Neutrophil (primary cell): ENCODE data around the gene IPO11.
A peak's percentile ranks its signal among the peaks of the same experiment; 100 is the strongest.

ENCODE experiments used
- H3K27ac ChIP-seq: fragments of 200-600 bp; sonication (generic); 2 replicates; pipeline ENCODE4 v1.5.1; 2016; ENCODE audit warnings: mild to moderate bottlenecking, moderate library complexity
- H3K27me3 ChIP-seq: fragments of 200-600 bp; sonication (generic); 2 replicates; pipeline ENCODE4 v1.6.0; 2016; ENCODE audit warnings: mild to moderate bottlenecking
- H3K36me3 ChIP-seq: fragments of 200-600 bp; sonication (generic); 2 replicates; pipeline ENCODE4 v1.5.1; 2017
- H3K4me1 ChIP-seq, 2 experiments: fragments of 200-600 bp in 1 of 2; sonication (generic) in 1 of 2; 1 replicate in 1 of 2; 2 replicates in 1 of 2; pipeline versions ENCODE4 v1.5.1 to v1.6.1; 2013 to 2016; ENCODE audit warnings: low read depth in 1 of 2, low read length in 1 of 2, mild to moderate bottlenecking in 1 of 2, moderate library complexity in 1 of 2; ENCODE audit not compliant: control insufficient read depth in 1 of 2, insufficient read depth in 1 of 2
- H3K4me3 ChIP-seq, 2 experiments: fragments of 200-600 bp in 1 of 2; sonication (generic) in 1 of 2; 1 replicate in 1 of 2; 2 replicates in 1 of 2; pipeline ENCODE4 v1.5.1; 2013 to 2016; ENCODE audit warnings: low read depth in 1 of 2, low read length in 1 of 2, mild to moderate bottlenecking in 1 of 2, moderate library complexity in 1 of 2
- H3K9me3 ChIP-seq: fragments of 200-600 bp; sonication (generic); 2 replicates; pipeline ENCODE4 v1.5.1; 2016
- CTCF ChIP-seq: fragments of 200-600 bp; sonication (generic); IDR thresholded peaks from 2 replicates; pipeline ENCODE4 v1.5.1; 2016; ENCODE audit warnings: antibody characterized with exemption

The IPO11 gene

DNA sequence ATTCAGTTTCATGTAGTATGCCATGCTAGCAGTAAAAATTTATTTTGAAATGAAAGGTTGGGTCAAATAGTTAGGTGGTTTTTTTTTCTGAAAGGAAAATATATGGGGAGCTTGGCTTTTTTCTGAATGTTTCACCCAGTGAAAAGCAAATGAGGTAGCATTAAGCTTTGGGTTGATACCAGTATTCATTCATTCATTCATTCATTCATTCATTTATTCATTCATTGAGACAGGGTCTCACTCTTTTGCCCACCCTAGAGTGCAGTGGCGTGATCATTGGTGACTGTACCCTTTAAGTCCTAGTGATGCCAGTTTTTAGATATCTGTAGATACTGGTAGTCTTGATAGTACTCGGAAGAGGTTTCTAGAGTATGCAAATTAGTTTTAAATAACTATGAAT, 123.7 kb downstream of the IPO11 start:
- Histone ChIP-seq H3K9me3 (no peaks in the 10 kb centered on the region), H3K27me3 (no peaks in the 10 kb centered on the region), H3K27ac (no peak overlapping the region), H3K4me3 (no peak overlapping the region), H3K36me3 (no peaks in the 10 kb centered on the region), H3K4me1 (peaks cover 13 to 14% of the 10 kb centered on the region in 2 experiments)
- no peak for TF ChIP-seq CTCF

DNA sequence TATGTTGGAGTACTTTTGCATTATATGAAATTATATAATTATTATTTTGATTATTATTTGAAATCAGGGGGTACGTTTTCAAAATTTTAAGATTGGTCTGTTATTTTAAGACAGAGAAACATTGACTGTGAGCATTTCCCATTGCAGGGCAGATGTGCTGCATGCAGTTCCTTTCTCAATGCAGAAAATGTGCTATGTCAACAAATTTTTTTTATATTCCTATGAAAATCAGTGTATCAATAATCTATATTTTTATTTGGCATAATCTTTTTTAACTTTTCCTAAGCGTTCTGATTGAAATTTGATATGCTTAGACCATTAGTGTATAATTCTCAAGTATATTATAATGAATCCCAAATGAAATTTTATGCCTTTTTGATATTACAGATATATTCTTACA, 124.2 kb downstream of the IPO11 start:
- H3K27me3 ChIP-seq: no peaks in the 10 kb centered on the region
- H3K4me3 ChIP-seq: no peak overlapping the region
- no peaks in the 10 kb centered on the region for H3K36me3 ChIP-seq
- no peaks in the 10 kb centered on the region for H3K9me3 ChIP-seq
- TF ChIP-seq CTCF: no peak
- H3K27ac ChIP-seq: no peak overlapping the region
- H3K4me1 ChIP-seq: peaks cover 13 to 14% of the 10 kb centered on the region in 2 experiments

DNA sequence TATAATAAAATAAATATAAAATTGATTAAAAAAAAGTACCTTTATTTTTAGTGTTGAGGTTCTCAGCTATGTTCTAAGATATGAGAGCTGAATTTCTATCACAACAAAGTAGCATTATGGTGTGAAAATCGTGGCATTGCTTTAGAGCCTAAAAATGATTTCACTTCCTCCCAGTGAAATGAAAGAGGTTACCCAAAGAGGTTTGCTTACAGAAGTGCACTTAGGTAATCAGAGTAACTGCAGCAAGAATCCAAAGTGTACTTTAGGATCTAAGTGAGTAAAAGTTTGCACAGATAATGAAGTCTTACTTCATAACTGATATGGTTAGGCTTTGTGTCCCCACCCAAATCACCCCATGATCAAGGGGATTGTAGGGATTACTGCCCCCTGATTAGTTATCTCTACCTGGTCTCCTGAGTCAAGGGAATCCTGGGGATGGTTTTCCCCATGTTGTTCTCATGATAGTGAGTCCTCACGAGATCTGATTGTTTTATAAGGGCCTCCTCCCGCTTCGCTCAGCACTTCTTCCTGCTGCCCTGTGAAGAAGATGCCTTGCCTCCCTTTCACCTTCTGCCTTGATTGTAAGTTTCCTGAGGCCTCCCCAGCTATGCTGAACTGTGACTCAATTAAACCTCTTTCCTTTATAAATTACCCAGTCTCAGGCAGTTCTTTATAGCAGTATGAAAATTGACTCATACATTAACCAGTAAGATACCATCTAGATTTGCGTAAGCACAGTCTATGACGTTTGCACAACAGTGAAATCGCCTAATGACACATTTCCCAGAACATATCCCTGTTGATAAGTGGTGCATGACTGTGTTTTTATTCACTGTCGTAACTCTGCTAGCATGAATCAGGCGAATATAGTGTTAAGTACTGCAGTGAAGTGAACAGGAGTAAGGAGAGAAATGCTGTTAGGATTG, 125.7 kb downstream of the IPO11 start:
- Histone ChIP-seq H3K4me1 (peaks cover 13 to 14% of the 10 kb centered on the region in 2 experiments), H3K4me3 (no peak overlapping the region), H3K27ac (peak overlapping the region; percentile 53), H3K36me3 (no peaks in the 10 kb centered on the region), H3K9me3 (no peaks in the 10 kb centered on the region), H3K27me3 (no peaks in the 10 kb centered on the region)
- no peak for TF ChIP-seq CTCF

- Histone ChIP-seq H3K36me3 (no peaks in the 10 kb centered on the region), H3K9me3 (no peaks in the 10 kb centered on the region), H3K4me3 (no peak overlapping the region), H3K4me1 (peaks cover 11 to 12% of the 10 kb centered on the region in 2 experiments), H3K27me3 (no peaks in the 10 kb centered on the region), H3K27ac (no peak overlapping the region)
- TF ChIP-seq CTCF: no peak
These were observed 130.2 kb downstream of the IPO11 start for GRCh38 chr5:62542720-62543119.

- H3K4me1 ChIP-seq: peaks cover 0 to 6% of the 10 kb centered on the region in 2 experiments
- H3K36me3 ChIP-seq: no peaks in the 10 kb centered on the region
- no peaks in the 10 kb centered on the region for H3K27me3 ChIP-seq
- no peak for TF ChIP-seq CTCF
- no peaks in the 10 kb centered on the region for H3K9me3 ChIP-seq
- H3K4me3 ChIP-seq: no peak overlapping the region
- H3K27ac ChIP-seq: peak overlapping the region; percentile 56
These were observed 135.5 kb downstream of the IPO11 start for GRCh38 chr5:62547945-62548630.
